K562 (cell line): ENCODE measurements around the gene ZNF32. TPM values are rescaled to one million over a fixed set of nuclear protein-coding genes. Genes with fewer than 3 reads are reported as not detected.
A peak's percentile ranks its signal among the peaks of the same experiment; 100 is the strongest.

Source experiments
- KLF16 ChIP-seq: IDR thresholded peaks from 2 replicates; pipeline ENCODE4 v1.6.1; 2016; ENCODE audit warnings: antibody characterized with exemption
- MGA ChIP-seq: fragments of 450-650 bp; IDR thresholded peaks from 2 replicates; pipeline ENCODE4 v1.6.1; 2016; ENCODE audit warnings: mild to moderate bottlenecking, moderate library complexity
- PML ChIP-seq: IDR thresholded peaks from 2 replicates; pipeline ENCODE4 v1.6.1; 2012; ENCODE audit warnings: low read length, inconsistent platforms
- POLR2AphosphoS5 ChIP-seq: IDR thresholded peaks from 2 replicates; pipeline ENCODE4 v1.6.1; 2011; ENCODE audit warnings: mild to moderate bottlenecking, low read depth, low read length, moderate library complexity; ENCODE audit not compliant: control insufficient read depth, insufficient read depth
- TAF9B ChIP-seq: fragments of 450-650 bp; IDR thresholded peaks from 2 replicates; pipeline ENCODE4 v1.6.1; 2018; ENCODE audit warnings: mild to moderate bottlenecking; ENCODE audit not compliant: partially characterized antibody
- polyA plus RNA-seq, 8 experiments: library from polyadenylated mRNA; depleted of rRNA in 4 of 8; stranded (reverse) in 5 of 8; unstranded in 3 of 8; fragments of >200 nt; fragmentation: Nextera tagmentation in 2 of 8; fragmentation: Illumina TruSeq in 1 of 8; extraction: Ambion mirVana in 2 of 8; extraction: Trizol in 1 of 8; gene quantifications; 2 replicates each; pipeline versions ENCODE4 v1.2.1 to v1.2.3, GENCODE V29; 2011 to 2014; ENCODE audit warnings: inconsistent platforms in 1 of 8, missing spikeins in 1 of 8
- total RNA-seq, 7 experiments: library from RNA; depleted of rRNA in 6 of 7; stranded (reverse); fragments of >200 nt in 6 of 7; fragmentation: Illumina TruSeq in 2 of 7; extraction: Trizol in 2 of 7; gene quantifications; 2 replicates each; pipeline versions ENCODE4 v1.2.1 to v1.2.3, GENCODE V29; 2011 to 2021; ENCODE audit warnings: low replicate concordance in 1 of 7
- TF ChIP-seq, protein P1 (sequence below), 2 experiments: fragments of 150-350 bp in 1 of 2; IDR thresholded peaks; 2 replicates each; pipeline ENCODE4 v1.6.1; 2012 to 2016; ENCODE audit warnings: low read depth in 2 of 2, low read length in 2 of 2, mild to moderate bottlenecking in 1 of 2, moderate library complexity in 1 of 2
- TF ChIP-seq, protein P2 (sequence below): fragments of 450-650 bp; IDR thresholded peaks from 2 replicates; pipeline ENCODE4 v1.6.1; 2017; ENCODE audit warnings: antibody characterized with exemption, mild to moderate bottlenecking

Gene ZNF32
- total and polyA plus RNA-seq, 9 of the 15 experiments (the other 6 are each of a cell fraction or from before 2014, with no cell fraction given) = 17.3 to 57.0 (median 26.3) TPM

DNA sequence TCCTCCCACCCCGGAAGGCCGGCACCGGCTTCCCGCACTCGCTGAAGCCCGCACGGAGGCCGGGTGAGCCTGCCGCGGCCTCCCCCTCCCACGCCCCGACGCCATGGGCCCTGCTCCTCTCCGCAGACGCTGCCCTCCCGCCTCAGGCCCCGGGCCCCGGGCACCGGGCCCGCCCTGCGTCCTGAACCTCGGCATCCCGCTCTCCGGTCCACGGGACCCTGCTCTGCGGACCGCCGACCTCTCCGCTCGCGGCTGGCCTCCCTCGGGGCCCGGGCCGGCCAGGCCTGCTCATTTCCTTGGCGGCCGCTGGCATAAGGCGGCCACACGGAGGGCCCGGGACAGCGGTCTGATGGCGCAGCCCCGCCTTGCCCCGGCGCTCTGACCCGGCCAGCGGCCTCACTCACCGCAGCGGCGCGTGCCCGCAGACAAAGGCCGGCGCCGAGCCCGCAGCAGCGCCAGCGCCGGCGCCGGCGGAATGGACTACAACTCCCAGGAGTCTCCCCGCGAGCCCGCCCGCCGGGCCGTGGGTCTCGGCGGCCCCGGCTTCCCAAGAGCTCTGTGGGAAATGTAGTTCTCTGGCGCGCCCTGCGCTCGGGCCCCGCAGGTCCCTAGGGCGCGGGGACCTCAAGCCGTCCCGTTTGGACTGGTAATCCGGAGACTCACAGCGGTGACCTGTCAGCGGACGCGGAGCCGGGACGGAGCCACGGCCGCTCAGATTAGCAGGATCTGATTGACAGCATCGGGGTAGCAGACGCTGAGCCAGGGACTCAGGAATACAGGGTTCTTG is at the start of gene ZNF32 (continued):
- TF ChIP-seq MGA (peak; percentile 76), POLR2AphosphoS5 (no peak), KLF16 (no peak), PML (no peak), TAF9B (no peak)
- TF ChIP-seq, protein P1, sequence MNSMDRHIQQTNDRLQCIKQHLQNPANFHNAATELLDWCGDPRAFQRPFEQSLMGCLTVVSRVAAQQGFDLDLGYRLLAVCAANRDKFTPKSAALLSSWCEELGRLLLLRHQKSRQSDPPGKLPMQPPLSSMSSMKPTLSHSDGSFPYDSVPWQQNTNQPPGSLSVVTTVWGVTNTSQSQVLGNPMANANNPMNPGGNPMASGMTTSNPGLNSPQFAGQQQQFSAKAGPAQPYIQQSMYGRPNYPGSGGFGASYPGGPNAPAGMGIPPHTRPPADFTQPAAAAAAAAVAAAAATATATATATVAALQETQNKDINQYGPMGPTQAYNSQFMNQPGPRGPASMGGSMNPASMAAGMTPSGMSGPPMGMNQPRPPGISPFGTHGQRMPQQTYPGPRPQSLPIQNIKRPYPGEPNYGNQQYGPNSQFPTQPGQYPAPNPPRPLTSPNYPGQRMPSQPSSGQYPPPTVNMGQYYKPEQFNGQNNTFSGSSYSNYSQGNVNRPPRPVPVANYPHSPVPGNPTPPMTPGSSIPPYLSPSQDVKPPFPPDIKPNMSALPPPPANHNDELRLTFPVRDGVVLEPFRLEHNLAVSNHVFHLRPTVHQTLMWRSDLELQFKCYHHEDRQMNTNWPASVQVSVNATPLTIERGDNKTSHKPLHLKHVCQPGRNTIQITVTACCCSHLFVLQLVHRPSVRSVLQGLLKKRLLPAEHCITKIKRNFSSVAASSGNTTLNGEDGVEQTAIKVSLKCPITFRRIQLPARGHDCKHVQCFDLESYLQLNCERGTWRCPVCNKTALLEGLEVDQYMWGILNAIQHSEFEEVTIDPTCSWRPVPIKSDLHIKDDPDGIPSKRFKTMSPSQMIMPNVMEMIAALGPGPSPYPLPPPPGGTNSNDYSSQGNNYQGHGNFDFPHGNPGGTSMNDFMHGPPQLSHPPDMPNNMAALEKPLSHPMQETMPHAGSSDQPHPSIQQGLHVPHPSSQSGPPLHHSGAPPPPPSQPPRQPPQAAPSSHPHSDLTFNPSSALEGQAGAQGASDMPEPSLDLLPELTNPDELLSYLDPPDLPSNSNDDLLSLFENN (IDR thresholded peaks at IDR 0.05; ENCODE audit: low read depth in 2 of 2, low read length in 2 of 2) = 0 out of 4 replicates have a peak, but pooled peaks of 1 of the 2 experiments have one; percentile 4
- TF ChIP-seq, protein P2, sequence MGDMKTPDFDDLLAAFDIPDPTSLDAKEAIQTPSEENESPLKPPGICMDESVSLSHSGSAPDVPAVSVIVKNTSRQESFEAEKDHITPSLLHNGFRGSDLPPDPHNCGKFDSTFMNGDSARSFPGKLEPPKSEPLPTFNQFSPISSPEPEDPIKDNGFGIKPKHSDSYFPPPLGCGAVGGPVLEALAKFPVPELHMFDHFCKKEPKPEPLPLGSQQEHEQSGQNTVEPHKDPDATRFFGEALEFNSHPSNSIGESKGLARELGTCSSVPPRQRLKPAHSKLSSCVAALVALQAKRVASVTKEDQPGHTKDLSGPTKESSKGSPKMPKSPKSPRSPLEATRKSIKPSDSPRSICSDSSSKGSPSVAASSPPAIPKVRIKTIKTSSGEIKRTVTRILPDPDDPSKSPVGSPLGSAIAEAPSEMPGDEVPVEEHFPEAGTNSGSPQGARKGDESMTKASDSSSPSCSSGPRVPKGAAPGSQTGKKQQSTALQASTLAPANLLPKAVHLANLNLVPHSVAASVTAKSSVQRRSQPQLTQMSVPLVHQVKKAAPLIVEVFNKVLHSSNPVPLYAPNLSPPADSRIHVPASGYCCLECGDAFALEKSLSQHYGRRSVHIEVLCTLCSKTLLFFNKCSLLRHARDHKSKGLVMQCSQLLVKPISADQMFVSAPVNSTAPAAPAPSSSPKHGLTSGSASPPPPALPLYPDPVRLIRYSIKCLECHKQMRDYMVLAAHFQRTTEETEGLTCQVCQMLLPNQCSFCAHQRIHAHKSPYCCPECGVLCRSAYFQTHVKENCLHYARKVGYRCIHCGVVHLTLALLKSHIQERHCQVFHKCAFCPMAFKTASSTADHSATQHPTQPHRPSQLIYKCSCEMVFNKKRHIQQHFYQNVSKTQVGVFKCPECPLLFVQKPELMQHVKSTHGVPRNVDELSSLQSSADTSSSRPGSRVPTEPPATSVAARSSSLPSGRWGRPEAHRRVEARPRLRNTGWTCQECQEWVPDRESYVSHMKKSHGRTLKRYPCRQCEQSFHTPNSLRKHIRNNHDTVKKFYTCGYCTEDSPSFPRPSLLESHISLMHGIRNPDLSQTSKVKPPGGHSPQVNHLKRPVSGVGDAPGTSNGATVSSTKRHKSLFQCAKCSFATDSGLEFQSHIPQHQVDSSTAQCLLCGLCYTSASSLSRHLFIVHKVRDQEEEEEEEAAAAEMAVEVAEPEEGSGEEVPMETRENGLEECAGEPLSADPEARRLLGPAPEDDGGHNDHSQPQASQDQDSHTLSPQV = peak; percentile 92
